Hepatocyte (in vitro differentiated cells): ENCODE measurements around the gene HOXD8. TPM values are rescaled to one million over a fixed set of nuclear protein-coding genes. Genes with fewer than 3 reads are reported as not detected.

Source experiments
- DNase-seq: peaks from one replicate; pipeline ENCODE4 v3.0.0-alpha.2; 2016; ENCODE audit warnings: low spot score
- H2AFZ ChIP-seq: fragments of 200-600 bp; sonication (generic); 2 replicates; pipeline ENCODE4 v1.6.0; 2016; ENCODE audit warnings: antibody characterized with exemption, mild to moderate bottlenecking
- H3K27ac ChIP-seq: fragments of 200-600 bp; sonication (generic); 2 replicates; pipeline ENCODE4 v1.5.1; 2016; ENCODE audit warnings: mild to moderate bottlenecking
- H3K27me3 ChIP-seq: fragments of 200-600 bp; sonication (generic); 2 replicates; pipeline ENCODE4 v1.6.1; 2016
- H3K36me3 ChIP-seq: fragments of 200-600 bp; sonication (generic); replicated peaks from 2 replicates; pipeline ENCODE4 v1.5.1; 2016; ENCODE audit warnings: low read depth; ENCODE audit not compliant: insufficient read depth
- H3K4me1 ChIP-seq: fragments of 200-600 bp; sonication (generic); 2 replicates; pipeline ENCODE4 v1.5.1; 2016; ENCODE audit warnings: mild to moderate bottlenecking, moderate library complexity; ENCODE audit not compliant: insufficient read depth
- H3K4me2 ChIP-seq: fragments of 200-600 bp; sonication (generic); 2 replicates; pipeline ENCODE4 v1.6.0; 2016
- H3K4me3 ChIP-seq: fragments of 200-600 bp; sonication (generic); 2 replicates; pipeline ENCODE4 v1.5.1; 2016; ENCODE audit warnings: mild to moderate bottlenecking
- H3K79me2 ChIP-seq: fragments of 200-600 bp; sonication (generic); 2 replicates; pipeline ENCODE4 v1.6.0; 2017; ENCODE audit warnings: mild to moderate bottlenecking
- H3K9me2 ChIP-seq: fragments of 200-600 bp; sonication (generic); replicated peaks from 2 replicates; pipeline ENCODE4 v1.6.0; 2017; ENCODE audit warnings: mild to moderate bottlenecking; ENCODE audit not compliant: insufficient read depth
- H3K9me3 ChIP-seq: fragments of 200-600 bp; sonication (generic); 2 replicates; pipeline ENCODE4 v1.5.1; 2016; ENCODE audit warnings: low read depth, mild to moderate bottlenecking
- H4K20me1 ChIP-seq: fragments of 200-600 bp; sonication (generic); 2 replicates; pipeline ENCODE4 v1.6.0; 2016; ENCODE audit warnings: mild to moderate bottlenecking; ENCODE audit not compliant: insufficient read depth, poor library complexity, severe bottlenecking
- CTCF ChIP-seq: fragments of 200-600 bp; sonication (generic); IDR thresholded peaks from 2 replicates; pipeline ENCODE4 v1.5.1; 2016; ENCODE audit warnings: antibody characterized with exemption, mild to moderate bottlenecking; ENCODE audit not compliant: poor library complexity
- EZH2 ChIP-seq: fragments of 200-600 bp; sonication (generic); IDR thresholded peaks from 2 replicates; pipeline ENCODE4 v1.6.1; 2016; ENCODE audit warnings: antibody characterized with exemption, mild to moderate bottlenecking, borderline replicate concordance
- EZH2phosphoT487 ChIP-seq: fragments of 200-600 bp; sonication (generic); IDR thresholded peaks from one replicate; pipeline ENCODE4 v1.6.1; 2018; ENCODE audit warnings: antibody characterized with exemption, mild to moderate bottlenecking, low read depth, moderate library complexity; ENCODE audit not compliant: unreplicated experiment, severe bottlenecking
- WGBS: methylation state at CpG from one replicate; pipeline ENCODE4 v1.1.6; 2016; ENCODE audit warnings: low lambda C conversion rate; ENCODE audit errors: missing lambda C conversion rate; 5-methylcytosine and 5-hydroxymethylcytosine counted together
- polyA plus RNA-seq: library from polyadenylated mRNA; unstranded; fragments of >200 nt; fragmentation: Nextera tagmentation; extraction: Ambion mirVana; gene quantifications from 2 replicates; pipeline ENCODE4 v1.2.1, GENCODE V29; 2016
- total RNA-seq: library from RNA; depleted of rRNA; stranded (reverse); fragments of >200 nt; gene quantifications from 2 replicates; pipeline ENCODE4 v1.2.3, GENCODE V29; 2014

HOXD8 gene
- total and polyA plus RNA-seq, 2 experiments from 2014 or later = 1.3 TPM; not detected in 1

GRCh38 chr2:176082824-176083751, 46.4 kb upstream of the HOXD8 start:
- H2AFZ ChIP-seq = peak overlapping the region; percentile 26
- no peaks in the 10 kb centered on the region for H3K36me3 ChIP-seq
- H3K4me3 ChIP-seq = peak overlapping the region; percentile 53
- 2% methylated on average over 63 of the region's 66 CpGs for WGBS
- no peaks in the 10 kb centered on the region for H4K20me1 ChIP-seq
- DNase-seq = no peak
- peaks cover 49% of the 10 kb centered on the region for H3K79me2 ChIP-seq
- TF ChIP-seq EZH2 = peak; percentile 73
- TF ChIP-seq EZH2phosphoT487 = no peak
- TF ChIP-seq CTCF = no peak
- H3K9me3 ChIP-seq = no peaks in the 10 kb centered on the region
- peak overlapping the region; percentile 88 for H3K27ac ChIP-seq
- peak overlapping the region; percentile 84 for H3K4me2 ChIP-seq
- peaks cover 95% of the 10 kb centered on the region for H3K27me3 ChIP-seq
- H3K9me2 ChIP-seq = no peaks in the 10 kb centered on the region
- peaks cover 15% of the 10 kb centered on the region for H3K4me1 ChIP-seq

GRCh38 chr2:176083796-176084261, 45.7 kb upstream of the HOXD8 start, which contains the start of gene EVX2:
TSS of gene EVX2 (minus strand) at chr2:176083962. CDS start at chr2:176083776, 186 bp downstream.
- Histone ChIP-seq H3K36me3 (no peaks in the 10 kb centered on the region), H3K9me2 (no peaks in the 10 kb centered on the region), H3K27me3 (peaks cover 95% of the 10 kb centered on the region), H2AFZ (peak within 1 kb of the TSS; percentile 26), H3K79me2 (peaks cover 45% of the 10 kb centered on the region), H3K9me3 (no peaks in the 10 kb centered on the region), H3K27ac (peak within 1 kb of the TSS; percentile 88), H4K20me1 (no peaks in the 10 kb centered on the region), H3K4me3 (peak within 1 kb of the TSS; percentile 53), H3K4me2 (peak within 1 kb of the TSS; percentile 84), H3K4me1 (peaks cover 16% of the 10 kb centered on the region)
- WGBS = 6% methylated on average over 27 of the region's 27 CpGs
- DNase-seq = no peak
- TF ChIP-seq EZH2 = no peak
- no peak for TF ChIP-seq EZH2phosphoT487

GRCh38 chr2:176084611-176085119, 44.8 kb upstream of the HOXD8 start:
- WGBS = 2% methylated on average over 25 of the region's 26 CpGs
- Histone ChIP-seq H3K4me3 (peak overlapping the region; percentile 51), H3K9me3 (no peaks in the 10 kb centered on the region), H3K27ac (peak overlapping the region; percentile 88), H3K79me2 (peaks cover 50% of the 10 kb centered on the region), H3K36me3 (no peaks in the 10 kb centered on the region), H4K20me1 (no peaks in the 10 kb centered on the region), H3K27me3 (peaks cover 95% of the 10 kb centered on the region), H3K4me1 (peaks cover 11% of the 10 kb centered on the region), H3K4me2 (peak overlapping the region; percentile 84), H3K9me2 (no peaks in the 10 kb centered on the region), H2AFZ (peak overlapping the region; percentile 22)
- no peak for DNase-seq
- TF ChIP-seq CTCF (no peak), EZH2phosphoT487 (peak; percentile 68), EZH2 (peak; percentile 80)
